Stimulated activated CD4-positive, alpha-beta T cell treated with anti-CD3 and anti-CD28 coated beads, Interleukin-15, amount 100 ng/mL, for 48 hours (primary cell): ENCODE results near the gene FBN2.

Source experiments
- DNase-seq, 2 donors: peaks; one replicate each; pipeline ENCODE4 v3.0.0-alpha.2; 2020; ENCODE audit warnings: low read depth in 2 of 2

The FBN2 gene

DNA sequence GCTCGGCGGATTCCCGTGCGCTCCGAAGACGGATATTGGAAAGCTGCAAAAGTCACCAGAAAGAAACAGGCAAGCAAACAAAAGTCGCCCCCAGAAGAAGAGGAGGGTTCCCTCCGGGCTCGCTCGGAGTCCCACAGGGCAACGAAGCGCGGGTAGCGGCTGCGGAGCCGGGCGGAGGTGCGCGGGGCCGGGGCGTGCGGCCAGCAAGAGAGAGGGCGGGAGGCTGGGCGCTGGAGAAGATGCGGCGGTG lies at the start of gene FBN2:
Gene FBN2 (minus strand): TSS at position 246 of the 250 bp plus-strand sequence. CDS start 642 bp downstream, outside the sequence.
- no peak for DNase-seq

DNA sequence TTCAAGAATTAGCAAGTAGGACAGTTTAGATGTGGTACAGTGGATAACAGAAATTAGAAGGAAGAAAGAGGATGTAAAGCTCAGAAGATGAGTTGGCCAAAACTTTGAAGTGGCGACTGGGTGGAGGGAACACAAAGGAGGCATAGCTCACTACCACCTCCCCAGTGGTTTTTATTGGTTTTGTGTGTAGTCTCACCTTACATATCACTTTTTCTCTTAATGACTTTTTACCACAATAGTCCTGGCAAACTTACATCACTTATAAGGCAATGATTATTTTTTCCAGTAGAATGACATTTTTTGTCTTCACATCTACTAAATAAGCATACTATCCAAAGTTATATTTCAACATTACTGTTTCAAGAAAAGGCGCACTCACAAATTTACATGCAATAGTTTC lies 49.2 kb upstream of the FBN2 start:
- no peak for DNase-seq

DNA sequence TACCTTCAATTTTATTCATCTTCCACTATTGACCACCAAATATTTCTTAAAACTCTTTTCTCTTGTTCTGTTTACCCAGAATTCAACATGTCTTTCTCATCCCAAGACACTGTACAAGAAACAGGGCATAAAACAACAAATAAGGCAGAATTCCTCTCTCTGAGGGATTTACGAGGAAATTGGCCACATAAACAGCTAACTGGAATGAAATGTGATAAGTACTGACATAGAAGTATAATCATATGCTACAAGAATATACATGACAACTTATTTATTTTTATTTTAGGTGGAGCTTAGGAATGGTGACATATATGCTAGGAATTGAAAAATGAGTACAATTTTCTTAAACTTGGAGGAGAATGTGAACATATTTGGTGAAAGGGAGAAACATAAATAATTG lies 48.8 kb upstream of the FBN2 start:
- DNase-seq = no peak

DNA sequence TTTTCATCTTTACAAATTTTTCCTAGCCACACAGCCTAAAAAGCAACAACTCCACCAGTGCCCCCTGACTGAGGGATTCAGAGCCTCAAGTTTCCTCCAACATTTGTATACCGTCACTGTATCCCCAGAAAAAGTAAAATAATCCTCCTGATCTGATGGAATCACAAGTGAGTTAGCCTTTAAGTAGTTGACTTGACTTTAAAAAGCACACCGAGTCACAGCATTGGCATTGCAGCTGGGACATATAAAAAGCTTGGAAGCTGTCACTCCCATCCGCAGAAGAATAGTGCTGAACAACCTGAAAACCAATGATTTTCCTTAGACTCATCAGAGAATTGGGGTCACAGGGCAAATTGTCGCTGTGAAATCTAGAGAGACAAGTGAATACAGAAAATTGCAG lies 41.6 kb upstream of the FBN2 start:
- DNase-seq = no peak

DNA sequence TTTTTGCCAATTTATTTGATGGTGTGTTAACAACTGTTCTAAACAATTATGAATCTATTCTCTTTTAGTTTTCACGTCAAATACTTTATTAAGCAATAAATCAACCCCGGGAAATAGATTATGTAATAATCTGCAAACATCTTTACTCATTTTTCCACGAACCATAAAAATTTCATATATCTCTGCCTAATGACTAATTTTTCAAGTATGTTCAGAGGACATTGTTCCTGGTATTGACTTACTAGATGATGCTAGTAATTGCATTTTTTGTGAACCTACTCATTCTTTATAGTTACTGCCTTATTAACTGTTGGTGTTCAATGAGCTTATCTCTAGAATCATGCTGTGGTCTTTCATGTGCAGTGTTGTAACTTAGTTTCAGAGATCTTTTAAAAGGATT lies 41.0 kb upstream of the FBN2 start:
- DNase-seq = no peak

DNA sequence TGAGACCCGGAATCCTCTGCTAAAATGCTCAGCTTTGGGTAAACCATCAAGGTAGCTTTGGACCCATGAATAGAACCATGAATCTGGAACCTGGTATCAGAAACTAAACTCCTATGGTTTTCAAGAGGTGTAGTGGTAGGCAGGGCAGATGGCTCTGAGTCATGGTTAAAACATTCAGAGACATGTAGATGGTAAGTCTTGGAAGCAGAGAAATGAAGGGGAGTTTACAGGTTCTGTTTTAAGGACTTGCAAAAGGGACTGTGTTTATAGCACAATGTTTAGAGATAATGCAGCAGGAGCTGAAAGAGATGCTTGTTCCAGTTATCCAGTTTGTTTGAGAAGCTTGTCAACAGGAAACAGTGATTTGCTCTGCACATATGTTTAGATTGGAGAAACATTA lies 36.0 kb upstream of the FBN2 start:
- DNase-seq = no peak

DNA sequence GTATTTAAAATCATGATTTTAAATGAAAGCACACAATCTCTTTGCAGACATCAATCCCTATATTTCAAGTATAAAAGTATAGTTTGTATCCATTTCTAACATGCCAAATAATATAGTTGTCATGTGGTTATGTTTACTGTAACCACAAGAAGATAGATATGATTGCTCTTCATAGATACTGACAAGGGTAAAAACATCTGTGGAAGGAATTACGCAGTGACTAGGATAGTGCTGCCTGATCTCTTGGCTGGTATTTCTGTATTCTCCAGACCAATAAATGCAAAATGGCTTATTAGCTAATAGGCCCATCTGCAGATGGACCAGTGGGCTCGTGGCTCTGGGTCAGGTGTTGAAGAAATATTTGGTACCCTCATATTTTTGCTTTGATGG lies 34.9 kb upstream of the FBN2 start:
- DNase-seq = no peak

DNA sequence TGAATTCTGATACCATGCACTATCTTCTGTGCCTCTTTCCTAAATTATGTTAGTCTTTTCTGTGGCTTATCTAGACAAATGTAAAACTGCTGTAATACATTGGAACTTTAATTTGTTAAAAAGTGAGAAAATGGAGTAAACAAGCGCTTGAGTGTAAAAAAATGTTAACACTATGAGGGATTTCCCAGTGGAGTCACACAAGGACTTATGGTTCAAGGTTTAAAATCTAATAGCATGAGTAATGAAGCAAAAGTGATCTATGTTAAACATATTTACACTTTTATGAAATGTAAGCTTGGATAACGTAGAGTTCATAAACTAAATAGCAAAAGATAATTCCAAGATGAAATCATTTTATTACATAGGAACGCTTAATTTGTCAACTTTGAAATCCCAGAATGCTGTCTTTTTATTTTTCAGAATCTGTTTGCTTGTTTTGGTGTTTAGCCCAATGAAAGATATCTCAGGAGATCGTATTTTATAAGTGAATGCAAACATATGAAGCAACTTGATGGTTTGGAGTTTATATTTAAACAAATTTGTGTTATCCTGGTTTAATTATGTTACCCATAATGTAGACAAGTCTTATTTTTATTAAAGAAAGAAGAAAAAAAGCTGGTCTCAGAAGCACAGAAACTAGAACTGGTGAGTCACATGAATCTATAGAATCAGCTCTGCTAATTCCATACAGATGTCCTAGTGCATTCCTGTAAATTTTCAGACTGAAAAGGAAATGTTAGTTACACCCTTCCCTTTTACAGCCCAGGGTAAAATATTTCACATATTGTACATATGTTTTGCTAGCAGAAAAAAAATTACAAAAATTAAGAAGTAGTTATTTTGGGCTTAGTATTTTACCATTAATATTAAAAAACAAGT lies 34.2 kb upstream of the FBN2 start:
- DNase-seq = no peak

DNA sequence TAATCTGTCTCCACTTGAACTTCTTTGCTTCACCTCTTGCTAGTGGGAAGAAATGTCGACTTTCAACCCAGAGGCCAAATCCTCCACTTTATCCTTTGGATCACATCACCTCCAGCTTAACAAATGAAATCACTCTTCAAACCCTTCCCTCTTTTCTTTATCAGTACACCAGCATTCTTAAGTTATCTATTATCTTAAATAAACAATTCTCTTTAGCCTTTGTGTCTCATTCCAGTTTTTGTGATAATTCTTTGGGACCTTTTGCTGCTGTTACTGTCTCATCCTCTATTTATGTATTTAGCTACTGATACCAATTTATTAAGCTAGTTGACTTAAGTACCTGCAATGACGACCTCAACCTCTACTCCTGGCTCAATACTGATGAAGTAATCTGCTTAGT lies 28.1 kb upstream of the FBN2 start:
- DNase-seq = no peak

DNA sequence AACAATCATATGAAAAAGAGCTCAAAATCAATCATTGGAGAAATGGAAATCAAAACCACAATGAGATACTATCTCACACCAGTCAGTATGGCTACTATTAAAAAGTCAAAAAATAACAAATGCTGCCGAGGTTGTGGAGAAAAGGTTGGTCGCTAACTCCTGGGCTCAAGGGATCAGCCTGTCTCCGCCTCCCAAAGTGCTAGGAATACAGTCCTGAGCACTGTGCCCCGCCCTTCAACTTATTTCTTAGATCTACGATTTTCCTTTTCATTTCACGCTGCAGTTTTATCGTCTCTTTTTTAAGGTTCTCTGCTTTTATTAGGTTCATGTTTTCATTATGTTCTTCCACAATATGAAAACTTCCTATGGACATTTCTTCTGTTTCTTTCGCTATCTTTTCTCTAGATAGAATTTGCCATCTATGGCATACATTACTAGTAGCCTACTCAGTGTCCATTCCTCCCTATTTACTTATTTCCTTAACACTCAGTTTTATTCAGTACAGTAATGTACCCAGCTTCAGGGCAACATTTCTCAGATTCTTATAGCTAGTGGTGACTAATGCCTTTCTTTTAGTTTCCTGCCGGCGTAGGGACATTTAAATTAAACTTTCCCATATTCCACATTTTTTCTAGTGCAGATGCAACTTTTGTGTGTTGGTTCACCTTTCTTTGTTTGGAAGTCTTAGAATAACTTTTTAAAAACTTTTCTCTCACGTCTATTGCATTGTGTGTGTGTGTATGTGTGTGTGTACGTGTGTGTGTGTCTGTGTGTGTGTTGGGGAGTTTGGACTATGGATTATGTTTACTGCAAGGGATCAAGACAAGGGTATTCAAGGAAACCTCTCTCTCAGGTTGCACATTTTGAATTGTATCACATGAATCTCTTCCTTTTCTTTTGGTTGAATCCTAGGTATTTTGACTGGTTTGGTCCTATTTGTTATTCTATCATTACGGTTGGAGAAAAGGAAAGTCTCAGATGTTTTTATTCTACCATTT lies 21.6 kb upstream of the FBN2 start:
- DNase-seq = no peak

DNA sequence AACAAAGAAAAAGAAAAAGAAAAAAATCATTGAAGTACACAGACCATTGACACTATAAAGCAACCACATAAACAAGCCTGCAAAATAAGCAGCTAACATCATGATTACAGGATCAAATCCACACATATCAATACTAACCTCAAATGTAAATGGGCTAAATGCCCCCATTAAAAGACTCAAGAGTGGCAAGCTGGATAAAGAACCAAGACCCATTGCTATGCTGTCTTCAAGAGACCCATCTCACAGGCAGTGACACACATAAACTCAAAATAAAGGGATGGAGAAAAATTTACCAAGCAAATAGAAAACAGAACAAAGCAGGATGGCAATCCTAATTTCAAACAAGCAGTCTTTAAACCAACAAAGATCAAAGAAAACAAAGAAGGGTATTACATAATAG lies 15.7 kb upstream of the FBN2 start:
- no peak for DNase-seq

DNA sequence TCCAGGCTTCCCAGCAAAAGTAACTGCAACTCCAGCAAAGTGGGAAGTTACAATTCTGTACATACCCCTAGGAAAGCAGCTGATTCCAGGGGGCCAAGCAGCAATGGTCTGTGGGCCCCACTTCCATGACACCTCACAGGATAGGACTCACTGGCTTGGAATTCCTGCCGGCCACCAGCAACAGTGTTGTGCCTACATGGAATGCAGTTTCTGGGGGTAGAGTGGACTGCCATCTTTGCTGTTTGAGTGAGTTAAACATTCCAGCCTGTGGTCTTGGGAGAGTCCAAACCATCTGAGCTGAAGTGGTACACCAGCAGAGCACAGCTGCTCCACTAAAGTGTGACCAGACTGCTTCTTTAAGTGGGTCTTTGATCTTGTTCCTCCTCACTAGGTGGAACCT lies 13.4 kb upstream of the FBN2 start:
- DNase-seq = no peak

DNA sequence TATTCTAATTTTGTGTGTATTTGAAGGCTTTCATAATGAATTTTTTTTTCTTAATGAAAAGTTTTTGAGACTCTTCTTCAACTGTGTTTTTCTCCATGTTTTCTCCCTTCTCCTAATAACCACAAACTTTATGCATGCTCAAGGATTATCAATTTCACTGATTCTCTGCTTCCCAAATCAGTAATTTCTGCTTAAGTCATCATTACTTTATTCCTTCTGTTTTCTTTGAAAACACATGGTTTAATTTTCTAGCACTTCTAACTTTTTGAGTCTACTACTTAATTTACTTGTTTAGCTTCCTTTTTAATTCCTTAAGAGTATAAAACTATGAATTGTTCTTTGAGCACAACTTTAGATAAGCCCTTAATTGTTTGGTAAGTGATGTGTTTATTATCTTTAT lies 11.5 kb upstream of the FBN2 start:
- no peak for DNase-seq

DNA sequence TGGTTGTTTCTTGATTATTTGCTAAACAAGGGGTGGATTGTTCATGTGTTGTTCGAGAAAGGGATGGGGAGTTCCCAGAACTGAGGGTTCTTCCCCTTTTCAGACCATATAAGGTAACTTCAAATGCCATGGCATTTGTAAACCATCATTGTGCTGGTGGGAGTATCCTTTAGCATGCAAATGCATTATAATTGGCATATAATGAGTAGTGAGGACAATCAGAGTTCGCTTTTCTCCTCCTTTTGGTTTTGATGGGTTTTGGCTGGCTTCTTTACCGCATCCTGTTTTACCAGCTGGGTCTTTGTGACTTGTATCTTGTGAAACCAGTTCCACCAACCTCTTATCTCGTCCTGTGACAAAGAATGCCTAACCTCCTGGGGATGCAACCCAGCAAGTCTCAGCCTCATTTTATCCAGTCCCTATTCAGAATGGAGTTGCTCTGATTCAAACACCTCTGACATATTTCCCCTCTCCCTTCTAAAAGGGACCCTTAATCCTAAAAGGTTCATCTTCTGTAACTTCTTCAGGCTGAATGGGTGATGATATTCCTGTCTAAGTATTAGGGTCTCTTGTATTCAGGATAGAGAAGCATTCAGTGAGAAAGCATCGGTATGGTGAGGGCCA lies 8.7 kb upstream of the FBN2 start:
- DNase-seq = no peak

DNA sequence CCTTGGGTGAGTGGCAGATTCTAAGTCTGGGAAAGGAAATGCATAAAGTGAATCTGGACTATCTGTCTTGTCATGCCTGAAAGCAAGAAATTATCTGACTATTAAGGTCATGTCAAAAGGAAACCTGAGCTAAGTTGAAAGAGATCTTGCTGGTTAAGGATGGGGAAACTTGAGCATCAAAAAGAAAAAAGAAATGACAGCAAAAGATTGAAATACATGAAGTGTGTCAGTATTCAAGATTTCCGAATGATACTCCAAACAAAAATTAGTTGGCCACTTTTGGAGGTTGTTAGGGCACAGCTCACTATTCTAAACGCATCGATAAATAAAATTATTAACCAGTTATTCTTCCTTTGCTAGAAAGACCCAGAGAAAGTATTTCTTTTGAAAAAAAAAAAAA lies 3.3 kb upstream of the FBN2 start:
- no peak for DNase-seq

DNA sequence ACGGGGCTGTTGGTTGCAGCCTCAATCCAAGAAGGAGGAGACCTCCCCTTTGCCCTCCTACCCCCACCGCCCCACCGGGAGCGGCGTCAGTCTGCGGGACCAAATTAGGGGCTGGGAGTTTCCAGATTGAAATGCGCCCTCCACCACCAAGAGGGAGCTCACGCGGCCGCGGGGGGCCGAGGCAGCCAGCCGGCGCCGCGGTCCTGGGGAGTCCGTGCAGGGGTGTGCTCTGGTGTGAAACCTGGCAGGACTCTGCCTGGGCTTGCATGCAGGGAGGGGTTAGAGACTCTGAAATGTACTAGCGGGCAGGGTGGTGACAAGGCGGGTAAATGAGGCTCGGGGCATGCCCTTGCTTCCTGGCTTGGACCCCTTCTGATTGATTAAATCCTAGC lies 989 bp upstream of the FBN2 start:
- no peak for DNase-seq

DNA sequence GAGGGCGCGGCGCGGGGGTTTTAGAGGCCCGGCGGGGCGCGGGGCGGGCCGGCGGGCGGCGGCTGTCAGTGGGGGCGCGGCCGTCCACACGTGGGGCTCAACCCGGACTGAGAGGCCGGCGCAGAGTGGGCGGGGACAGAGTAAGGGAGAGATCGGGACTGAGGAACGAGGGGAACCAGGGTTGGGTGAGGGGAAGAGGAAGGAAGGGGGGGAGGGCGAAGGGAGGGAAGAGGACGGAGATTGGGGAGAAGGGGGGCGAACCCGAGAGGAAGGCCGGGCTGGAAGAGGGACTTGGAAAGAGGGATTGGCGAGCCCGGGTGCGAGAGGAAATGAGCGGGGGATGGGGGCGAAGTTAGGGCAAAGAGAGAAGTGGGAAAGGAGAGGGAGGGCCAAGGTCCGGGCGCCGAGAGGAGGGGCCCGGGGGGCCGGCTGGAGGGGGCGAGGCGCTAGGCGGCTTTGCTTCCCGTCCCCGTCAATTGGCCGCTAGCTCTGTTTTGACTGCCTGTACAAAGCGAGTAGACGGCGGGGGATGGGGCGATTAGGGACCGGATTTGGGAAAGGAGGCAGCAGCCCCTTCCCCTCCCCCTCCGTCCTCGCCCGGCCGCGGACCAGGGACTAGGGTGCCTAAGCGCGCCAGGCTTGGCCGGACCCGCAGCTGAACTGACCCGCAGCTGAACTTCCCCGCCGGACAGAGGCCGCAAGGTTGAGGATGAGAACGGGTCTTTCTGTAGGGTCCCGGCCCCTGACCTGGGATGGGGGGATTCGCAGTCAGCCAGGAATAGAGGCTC lies 399 bp upstream of the FBN2 start:
- no peak for DNase-seq

DNA sequence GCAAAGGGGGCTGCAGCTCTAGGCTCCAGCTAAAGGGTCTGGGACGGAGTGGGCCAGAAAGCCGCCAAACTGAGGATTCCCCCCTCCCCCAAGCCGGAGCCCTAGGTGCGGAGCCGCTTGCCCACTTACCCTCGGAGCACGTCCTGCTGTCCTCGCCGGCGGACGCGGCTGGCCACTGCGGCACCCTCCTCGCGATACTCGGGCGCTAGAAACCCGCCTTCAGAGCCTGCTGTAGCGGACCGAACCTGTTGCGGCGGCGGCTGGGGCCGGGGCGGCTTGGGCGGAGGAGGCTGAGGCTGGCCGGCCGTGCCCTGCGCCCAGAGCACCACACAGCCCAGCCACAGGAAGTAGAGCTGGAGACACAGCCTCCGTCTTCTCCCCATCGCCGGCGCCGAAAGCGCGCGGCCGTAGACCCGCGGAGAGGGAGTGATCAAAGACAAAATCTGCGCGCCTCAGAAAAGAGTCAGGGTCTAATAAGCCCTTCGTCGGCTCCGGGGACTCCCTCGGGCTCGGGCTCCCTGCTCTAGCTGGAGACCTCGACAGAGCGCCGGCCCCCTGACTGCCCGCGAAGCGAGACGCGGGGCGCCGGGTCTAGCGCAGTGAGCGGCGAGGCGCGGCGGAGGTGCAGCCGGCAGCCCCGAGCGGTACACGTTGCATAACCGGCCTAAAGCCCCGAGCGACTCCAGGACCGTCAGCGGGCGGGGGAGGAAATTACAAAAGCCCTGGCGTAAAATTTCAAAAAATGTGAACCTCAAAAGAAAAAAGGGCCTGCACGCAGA lies 635 bp downstream of the FBN2 start:
- no peak for DNase-seq

DNA sequence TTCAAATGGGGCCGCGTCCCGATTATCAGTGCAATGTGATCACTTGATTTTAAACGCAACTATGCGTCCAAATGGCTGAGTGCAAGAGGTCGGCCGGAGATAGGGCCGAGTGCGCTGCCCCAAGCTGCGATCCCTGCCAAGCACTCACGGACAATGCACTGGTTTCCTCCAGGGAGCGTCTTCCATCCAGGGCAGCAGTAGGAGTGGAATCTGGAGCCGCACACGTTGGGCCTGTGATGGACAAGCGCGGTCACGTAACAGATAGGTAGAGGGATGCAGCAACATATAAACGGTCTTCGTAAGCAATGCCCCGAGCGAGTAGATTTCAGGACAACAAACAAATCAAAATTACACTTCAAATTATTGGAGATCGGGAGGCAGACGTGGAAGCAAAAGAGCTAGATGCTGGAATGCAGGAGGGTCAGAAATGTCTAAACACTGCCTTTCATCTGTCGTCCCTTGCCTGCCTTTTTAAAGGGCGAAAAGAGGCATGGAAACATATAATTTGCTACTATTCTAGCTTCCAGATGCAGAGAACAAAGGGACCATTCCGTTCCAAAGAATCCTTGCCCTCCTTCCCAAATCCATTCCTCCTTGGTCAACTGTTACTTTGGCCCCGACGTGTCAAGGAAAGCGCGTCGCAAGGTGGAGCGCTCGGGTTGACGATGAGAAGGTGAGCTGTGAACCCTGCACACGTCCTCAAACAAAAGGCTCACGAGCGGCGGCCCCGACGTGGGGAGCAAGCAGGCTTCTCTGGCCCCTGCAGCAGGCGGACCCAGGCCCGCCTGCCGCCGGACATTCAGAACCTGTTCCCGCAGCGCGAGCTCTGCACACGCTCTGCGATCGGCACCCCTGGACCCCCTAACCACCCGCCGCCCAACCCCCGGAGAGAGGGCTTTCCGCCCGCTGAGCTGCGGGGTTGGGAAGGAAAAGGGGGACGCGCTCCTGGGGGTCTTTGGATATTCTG lies 1.5 kb downstream of the FBN2 start:
- DNase-seq = no peak

DNA sequence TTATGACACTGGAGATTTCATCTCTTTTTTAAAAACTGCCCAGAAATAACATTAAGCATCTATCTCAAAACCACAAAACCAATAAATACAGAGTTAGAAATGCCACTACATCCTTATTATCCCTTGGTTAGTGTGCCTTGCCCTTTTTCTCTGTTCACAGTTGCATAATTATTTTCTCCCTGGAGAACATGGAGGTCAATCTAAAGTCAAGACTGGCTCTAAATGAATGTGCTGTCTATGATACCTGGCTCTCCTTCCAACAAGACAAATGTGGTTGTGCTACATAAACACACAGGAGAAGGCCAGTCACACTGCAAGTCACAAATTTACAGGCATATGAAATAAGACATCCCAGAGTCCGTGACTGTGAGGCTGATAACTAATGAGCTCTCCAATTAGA lies 2.8 kb downstream of the FBN2 start:
- no peak for DNase-seq
